ENCODE measurements around the gene PPIL4.

PPIL4 gene

DNA sequence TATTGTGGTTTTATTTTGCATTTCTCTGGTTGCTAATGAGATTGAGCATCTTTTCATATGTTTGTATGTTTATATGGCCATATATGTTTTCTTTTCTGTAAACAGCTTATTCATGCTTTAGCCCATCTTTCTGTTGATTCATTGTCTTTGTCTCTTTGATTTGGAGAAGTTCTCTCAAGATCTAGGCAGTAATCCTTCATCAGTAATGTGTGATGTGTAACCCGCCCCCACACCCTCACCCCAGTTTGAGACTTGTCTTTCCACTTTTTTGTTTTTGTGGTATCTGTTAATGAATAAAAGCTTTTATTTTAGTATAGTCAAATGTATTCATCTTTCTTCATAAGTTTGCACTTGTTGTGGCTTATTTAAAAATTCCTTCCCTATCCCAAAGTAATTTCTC lies 87.0 kb downstream of the PPIL4 start:
- no peak for DNase-seq (ENCODE audit: low spot score)

DNA sequence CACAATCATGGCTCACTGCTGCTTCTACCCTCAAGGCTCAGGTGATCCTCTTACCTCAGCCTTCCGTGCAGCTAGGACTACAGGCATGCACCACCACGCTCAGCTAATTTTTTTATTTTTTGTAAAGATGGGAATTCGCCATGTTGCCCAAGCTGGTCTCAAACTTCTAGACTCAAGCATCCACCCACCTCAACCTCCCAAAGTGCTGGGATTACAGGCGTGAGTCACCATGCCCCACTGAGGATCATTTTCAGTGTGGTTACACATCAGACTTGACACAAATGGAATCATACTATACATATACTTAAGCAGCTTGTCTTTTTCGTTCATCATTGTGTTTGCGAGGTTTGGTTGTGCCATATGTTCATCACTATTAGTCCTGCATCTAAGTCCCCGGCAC lies 87.6 kb downstream of the PPIL4 start:
- no peak for DNase-seq (ENCODE audit: low spot score)

- no peak for DNase-seq (ENCODE audit: low spot score)
Measured at GRCh38 chr6:149457316-149457884, 88.4 kb downstream of the PPIL4 start.

DNA sequence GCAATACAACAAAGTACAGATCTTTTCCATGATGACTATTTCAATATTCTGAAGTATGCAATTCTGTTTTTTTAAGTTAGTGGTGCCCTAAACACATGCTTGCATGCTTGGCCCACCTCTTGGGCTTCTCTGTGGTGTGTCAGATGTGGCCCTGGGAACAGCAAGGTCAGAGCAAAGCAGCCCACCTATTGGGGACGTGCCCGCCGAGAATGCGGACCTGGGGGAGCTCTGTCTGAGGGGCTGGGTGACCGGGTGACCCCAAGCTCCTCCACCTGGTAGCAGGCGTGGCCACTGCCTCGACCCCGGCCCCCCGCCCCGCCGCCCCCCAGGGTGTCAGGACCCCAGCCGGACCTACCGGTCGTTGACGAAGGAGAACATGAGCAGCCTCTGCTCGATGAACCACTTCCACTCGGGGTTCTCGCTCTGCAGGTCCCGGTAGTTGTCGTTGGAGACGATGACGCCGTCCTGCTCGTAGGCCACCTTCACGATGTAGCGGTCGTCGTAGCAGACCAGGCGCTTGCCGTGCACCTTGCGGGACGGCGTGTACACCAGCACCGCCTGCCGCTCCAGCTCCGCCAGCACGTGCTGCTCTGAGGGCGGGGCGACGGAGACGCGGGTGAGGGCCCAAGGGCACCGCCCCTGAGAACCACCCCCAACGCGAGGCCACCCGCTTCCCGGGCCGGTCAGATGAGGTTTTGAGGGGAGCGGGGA lies 89.4 kb downstream of the PPIL4 start:
- no peak for DNase-seq (ENCODE audit: low spot score)

DNA sequence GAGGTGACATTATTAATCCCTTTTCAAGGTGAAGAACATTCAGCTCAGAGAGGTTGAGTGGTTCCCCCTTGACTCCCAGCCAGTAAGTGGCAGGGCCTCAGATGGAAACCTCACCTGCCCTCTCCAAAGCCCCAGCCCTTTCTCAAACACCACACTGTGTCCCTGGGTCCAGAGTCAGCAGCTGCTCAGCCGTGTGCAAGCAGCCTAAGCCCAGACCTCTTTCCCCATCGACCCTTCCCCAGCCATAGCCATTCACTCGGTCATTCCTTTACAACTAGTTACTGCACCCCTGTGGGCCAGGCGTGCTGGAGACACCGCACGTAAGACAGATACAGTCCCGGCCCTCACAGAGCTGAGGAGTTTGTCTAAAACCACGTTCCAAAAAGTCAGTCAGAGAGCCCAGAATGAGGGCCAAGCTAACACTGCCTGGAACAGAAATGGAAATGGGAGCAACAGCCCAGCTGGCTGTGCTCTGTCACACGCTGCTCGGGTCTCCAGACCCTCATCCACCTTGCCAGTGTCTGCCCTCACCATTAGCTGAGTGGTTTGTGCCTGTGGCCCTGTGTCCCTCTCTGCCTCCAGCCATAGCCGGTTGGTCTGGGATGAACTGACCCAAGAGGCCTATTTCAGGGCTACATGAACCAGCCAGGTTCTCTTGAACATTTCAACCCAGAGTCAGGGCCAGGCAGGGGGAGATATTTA lies 90.7 kb downstream of the PPIL4 start:
- DNase-seq (ENCODE audit: low spot score): no peak
